Activated CD8-positive, alpha-beta memory T cell treated with anti-CD3 and anti-CD28 coated beads for 24 hours (primary cell): ENCODE data around the gene S100A5.
"Not testable (repeated sequence)": the region's sequence is repeated elsewhere in the genome, so short reads cannot be mapped to it uniquely, and the experiment has no call there.

ENCODE experiments used
- DNase-seq: peaks from one replicate; pipeline ENCODE4 v3.0.0-alpha.2; 2020

Gene S100A5

DNA sequence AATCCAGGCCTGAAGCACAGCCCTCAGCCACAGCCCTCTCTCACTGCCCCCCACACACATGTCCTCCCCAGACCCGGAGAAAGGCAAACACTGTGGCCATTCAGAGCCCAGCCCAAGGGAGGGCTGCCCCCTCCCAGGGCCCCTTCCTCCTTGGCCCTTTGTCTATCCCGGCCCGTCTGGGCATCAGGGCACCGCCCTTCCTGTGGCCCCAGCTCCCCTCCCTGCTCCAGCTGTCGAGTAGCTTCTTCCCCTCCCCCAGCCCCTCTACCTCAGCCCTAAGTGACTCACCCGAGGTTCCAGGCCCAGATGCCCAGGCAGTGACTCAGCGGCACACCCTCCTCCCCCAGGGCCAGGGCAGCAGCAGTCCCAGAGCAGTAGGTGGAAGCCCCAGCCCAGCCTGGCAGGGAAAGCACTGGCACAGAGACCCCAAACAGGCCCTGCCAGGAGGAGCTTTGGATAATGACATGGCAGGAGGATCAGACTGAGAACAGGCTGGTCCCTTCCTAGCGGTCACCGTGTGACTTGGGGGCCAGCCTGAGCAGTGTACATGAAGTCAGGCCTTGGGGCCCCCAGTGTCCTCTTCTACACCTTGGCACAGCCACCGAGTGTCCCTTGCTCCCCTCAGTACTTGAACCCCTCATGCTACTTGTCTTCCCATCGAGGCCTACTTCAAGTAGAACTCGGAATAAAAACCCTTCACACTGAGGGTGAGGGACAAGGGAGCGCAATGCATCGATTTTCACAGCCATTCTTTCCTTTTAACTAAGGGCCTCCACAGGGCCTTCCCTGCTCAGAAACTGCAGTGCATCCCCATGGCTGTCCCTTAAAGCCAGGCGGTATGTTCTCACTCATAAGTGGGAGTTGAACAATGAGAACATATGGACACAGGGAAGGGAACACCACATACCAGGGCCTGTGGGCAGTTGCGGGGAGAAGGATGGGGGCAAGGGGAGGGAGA lies 26.0 kb upstream of the S100A5 start:
- peak; percentile 90 for DNase-seq

DNA sequence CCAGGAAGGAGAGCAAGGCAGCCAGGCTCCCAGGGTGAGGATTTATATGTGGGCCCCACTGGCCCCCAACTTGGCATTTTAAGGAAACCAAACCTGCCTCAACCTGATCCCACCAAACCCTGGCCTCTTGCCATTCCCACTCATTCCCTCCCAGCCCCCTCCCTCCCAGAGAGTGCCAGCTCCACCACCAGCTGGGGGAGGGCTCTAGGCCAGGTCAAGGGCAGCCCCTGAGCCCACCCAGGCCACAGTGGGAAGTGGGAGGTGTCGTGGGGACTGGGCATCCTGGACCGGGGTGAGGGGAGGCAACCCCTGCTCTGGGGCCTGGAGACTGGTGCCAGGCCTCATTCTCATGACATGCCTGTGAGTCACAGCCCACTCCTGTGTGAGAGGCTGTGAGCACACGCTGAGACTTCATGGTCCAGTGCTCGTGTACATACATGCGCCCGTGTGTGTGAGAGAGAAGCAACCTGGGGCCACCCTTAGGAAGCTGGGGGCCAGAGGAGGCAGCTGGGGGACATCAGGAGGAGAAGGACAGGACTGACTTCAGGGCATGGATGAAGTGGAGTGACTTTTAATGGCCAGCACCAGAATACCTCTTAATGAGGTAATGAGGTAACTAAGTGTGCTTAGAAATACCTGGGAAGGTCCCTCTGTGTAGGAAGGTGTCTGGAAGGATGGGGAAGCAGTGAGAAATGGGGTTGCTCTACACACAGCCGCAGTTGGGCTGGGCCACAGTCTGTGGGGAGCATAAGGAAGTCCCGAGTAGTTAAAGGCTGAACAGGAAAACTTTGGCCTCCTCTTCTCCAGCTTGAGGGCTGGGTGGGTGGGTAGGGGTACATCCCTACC lies 25.0 kb upstream of the S100A5 start, which contains the start of gene S100A2:
Gene S100A2, minus strand, starts transcription at position 316 of the 846 bp plus-strand sequence. CDS start 1,967 bp downstream, outside the sequence.
- peak; percentile 71 for DNase-seq

DNA sequence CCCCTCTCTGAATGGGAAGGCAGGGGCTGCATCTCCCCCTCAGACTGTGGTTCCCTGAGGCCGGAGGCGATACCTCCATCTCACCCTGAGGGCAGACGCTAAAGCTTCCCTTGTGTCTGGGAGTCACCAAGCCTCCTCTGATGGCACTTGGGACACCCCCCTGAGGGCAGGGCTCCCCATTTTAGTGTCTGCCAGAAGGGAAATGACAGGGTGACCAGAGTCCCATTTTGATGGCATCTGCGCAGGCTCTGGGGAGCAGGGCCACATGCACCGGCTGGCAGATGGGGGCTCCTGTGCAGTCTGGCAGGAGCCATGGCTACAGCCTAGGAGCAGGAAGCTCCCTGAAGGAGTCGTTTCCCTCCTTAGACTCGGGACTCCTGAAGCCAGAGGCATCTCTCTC lies 23.3 kb upstream of the S100A5 start:
- no peak for DNase-seq

DNA sequence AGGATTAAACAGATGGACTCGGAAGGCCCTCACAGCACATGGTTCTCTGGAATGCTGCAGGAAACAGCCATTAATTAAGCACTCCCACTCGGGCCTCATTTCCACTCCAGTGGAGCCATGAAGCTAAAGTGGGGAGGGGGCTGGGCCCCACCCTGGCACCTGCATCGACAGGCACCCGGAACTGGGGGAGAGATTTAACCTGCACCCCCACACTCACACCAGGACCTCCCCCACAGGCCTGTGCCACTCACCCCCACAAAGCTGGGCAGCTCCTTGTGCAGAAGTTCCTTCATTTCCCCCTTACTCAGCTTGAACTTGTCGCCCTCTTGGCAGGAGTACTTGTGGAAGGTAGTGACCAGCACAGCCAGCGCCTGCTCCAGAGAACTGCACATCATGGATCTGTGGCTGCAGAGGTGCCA lies 22.8 kb upstream of the S100A5 start:
- DNase-seq: no peak

DNA sequence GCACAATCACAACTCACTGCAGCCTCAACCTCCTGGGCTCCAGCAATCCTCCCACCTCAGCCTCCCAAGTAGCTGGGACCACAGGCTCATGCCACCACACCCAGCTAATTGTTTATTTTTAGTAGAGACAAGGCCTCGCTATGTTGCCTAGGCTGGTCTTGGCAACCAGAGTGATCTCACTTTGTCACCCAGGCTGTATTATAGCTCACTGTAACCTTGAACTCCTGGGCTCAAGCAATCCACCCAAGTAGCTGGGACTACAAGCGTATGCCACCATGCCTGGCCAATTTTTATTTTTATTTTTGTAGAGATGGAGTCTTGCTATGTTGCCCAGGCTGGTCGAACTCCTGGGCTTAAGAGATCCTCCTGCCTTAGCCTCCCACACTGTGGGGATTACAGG lies 21.3 kb upstream of the S100A5 start:
- DNase-seq: not testable (repeated sequence)

DNA sequence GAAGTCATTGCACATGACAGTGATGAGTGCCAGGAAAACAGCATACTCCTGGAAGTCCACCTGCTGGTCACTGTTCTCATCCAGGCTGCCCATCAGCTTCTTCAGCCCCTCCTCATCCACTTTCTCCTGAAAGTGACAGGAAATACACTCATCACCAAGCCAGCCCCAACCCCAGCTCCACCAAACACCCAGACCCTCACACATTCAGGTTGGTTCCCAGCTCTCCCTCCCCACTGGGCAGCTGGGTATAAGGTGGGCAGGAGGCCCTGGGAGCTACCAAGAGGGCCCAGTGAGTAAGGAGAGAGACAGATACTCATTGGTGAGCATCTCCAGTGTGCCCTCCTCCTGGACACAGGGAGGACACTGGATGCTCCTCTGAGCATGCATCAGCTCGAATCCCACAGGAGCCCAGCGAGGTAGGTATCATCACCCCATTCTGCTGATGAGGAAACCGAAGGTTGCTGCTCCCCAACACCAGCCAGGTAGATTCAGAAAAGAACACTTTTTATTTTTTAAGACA lies 20.8 kb upstream of the S100A5 start:
- DNase-seq: no peak

DNA sequence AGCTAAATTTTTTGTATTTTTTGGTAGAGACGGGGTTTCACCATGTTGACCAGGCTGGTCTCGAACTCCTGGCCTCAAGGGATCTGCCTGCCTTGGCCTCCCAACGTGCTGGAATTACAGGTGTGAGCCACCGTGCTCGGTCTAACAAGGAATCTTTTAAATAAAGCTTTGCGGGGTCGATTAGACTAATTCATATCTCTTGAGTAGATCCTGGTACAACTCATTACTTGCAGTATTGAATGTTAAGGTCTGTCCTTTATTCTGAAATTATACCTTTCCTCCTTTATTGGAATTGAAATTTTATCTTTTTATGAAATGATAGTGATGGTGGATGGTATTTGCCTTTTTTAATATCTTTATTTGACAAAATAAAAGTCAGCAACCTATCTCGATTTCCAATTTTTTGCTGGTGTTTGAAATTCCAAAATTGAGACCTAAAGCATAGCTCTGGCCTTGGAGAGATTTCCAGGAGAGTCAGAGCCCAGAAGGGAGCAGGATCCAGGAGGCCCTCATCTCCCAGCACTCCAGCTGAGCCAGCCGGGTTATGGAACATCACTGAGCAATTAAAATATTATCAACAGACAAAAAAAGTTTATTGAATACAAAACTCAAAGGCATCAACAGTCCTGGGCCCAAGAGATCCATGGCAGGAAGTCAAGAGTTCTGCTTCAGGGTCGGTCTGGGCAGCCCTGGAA lies 20.2 kb upstream of the S100A5 start:
- no peak for DNase-seq

DNA sequence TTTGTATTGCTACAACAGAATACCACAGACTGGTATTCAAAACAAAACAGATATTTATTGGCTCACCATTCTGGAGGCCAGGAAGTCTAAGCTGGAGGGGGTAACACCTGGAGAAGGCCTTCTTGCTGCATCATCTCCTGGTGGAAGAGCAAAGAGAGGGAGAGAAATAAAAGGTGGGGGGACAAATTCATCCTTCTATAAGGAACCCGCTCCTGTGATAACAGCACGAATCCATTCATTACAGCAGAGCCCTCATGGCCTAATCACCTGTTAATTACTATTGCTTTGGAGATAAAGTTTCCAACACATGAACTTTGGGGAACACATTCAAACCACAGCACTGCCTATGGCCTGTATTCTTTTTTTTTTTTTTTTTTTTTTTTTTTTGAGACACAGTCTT lies 19.5 kb upstream of the S100A5 start:
- DNase-seq: no peak

DNA sequence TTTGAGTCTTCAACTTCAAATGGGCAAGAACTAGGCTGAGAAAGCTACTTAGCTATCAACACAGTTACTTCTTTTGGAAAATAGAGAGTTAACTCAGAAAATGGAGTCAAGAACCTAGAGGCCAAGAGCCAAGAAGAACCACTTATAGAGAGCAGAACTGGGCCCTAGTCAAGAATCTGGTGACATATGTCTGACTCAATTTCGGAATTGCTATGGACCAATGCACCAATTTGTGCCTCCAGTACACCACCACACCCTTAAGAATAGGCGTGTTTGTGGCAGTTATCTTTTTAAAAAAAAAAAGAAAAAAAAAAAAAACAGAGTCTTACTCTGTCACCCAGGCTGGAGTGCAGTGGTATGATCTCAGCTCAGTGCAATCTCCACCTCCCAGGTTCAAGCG lies 17.1 kb upstream of the S100A5 start:
- no peak for DNase-seq

DNA sequence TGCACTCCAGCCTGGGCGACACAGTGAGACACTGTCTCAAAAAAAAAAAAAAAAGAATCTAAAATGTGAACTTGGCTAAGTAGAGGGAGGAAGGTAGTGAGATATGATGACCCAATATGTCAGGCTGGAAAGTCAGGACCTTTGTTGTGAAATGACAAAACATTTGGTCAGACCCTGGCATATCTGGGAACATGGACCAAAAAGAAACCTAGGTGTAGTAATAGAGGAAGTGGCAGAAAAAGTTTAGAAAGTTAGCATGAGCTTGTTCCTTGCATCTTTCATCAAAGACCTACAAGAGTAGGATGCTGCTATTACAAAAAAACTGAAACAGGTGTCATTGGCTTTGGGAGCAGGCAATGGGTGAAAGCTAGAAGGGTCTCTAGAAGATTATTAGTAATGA lies 15.6 kb upstream of the S100A5 start:
- DNase-seq: no peak

DNA sequence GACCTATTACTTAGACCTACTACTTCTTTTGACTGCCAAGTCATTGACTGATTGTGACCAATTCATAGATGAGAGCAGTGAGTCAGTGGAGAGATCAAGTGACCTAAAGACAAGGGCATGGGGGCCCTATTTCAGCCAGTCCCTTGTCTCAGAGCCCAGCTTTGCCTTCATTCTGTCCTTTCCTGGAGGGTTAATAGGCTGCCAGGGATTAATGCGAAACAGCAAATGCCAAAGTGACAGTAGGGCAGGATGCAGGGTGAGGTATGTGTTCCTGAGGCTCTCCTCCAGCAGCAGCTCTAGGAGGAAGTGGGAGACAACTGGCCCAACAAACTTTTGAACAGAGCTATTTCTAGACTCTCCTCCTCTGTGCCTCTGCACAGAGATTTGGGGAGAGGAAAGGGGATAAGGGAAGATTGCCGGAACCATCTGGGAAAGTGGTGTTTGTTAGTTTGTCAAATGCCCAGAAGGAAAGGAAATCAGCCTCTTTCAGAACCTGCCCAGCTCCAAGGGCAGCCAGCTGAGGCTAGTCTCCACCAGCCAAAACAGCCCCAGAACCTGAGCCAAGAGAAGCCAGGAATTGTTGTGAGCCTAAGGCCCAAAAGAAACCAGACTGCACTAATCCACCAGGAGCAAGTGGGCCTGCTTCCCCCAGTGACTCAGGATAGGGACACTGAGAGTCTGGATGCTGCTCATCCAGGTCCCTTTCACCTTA lies 13.3 kb upstream of the S100A5 start:
- DNase-seq: no peak

DNA sequence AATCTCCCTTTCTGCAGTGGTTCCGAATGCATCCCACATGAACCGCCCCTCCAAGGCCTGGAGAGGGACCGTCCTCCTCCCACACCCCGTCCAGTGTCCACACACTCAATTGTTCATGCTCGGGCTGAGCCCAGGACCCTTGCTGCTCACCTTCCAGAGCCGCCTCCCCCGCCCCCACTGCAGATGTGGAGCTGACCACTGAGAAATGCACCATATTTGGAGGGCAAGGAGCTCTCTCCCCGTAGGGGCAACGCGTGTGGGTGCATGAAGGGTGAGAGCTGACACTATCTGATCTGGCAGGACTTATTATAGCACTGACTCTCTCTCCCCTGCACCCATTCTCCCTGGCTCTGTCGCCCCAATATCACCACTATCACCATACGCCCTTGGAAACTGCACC lies 12.4 kb upstream of the S100A5 start:
- DNase-seq: no peak

DNA sequence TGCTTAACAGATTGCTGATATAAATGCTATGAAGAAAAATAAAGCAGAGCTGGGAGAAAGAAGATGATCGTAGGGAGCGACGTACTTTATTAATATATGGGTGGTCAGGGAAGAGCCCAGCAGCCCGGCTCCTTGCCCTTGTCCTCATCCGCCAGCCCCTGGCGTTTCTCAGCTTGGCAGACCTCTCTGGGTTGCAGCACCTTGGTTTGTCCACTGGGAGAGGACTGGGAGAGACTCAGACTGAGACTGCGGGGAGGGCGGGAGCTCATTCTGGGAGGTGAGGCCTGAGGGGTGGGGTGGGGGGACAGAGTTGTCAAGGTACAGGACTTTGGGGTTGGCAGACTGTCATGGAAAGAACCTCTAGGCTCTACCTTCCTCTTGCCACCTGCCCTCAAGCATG lies 11.6 kb upstream of the S100A5 start:
- no peak for DNase-seq

DNA sequence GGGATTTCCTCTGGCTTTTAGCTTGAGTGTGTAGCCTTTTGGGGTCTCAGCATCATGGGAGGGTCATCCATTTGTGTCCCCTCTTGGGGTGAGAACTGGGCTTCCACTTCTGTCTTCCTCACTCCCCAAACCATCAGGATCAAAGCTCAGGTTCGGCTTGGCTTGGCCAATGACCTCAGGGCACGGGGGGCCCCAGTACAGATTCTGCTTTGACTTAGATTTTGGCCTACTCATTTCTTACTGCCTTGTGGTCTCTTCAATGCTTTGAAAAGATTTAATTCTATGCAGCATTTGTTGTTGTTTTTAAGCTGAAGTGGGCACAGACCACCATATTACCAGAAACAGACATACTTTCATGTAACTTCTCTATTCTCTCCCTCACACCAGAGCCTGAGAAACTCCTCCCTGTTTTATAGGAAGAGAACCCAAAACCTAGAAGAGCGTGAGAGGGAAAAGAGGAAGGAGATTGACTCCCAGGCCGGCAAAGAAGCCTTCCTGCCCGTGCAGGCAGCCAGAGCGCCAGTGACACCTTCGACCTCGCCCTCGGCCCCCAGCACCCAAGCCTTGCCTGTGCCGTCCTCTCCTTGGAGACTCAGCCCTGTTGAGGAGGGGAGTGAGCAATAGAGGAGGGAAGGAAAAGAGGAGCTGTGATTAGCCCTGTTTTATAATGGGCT lies 10.2 kb upstream of the S100A5 start:
- no peak for DNase-seq

DNA sequence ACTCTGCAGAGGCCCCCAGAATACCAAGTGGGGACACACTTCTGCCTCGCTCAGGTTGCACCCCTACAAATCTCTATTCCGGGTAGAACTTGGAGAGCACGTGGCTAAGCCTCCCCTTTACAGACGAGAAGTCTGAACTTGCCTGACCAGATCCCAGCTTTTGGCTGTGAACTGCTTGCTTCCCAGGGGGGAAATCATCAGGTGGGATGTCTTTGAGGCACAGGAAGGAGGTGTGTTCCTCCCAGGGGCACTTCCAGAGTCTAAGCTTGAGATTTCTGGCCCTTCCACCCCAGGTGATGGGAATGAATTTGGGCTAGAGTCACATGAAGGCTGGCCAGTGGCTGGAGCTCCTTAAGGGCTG lies 9.6 kb upstream of the S100A5 start:
- DNase-seq: no peak

DNA sequence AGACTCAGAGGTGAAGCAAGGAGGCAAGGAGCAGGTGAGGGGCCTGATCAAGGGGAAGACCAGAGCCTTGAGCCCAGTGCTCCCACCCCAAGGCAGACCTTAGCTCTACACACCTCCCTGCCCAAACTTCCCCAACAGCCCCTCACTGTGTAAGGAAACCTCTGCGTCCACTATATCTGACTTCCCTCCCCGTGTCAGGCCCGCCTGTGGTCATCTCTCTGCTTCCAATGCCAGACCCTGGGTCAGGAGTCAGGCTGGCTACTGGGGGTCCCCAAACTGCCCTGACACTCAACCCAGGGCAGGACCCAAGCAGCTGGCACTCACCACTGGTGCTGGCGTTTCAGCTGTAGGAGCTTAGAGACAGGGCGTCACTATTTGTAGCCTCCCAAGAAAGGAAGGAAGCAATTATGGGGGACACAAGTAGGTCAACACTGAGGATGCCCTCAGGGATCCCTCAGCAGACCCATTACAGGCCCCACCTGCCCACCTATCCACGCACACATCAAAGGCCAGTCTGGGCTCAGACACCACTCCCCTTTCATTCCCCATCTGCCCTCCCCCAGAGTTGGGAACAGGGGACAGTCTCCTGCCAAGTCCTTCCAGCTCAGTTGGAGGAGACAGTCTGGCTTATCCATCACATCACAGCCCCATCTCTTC lies 9.1 kb upstream of the S100A5 start:
- no peak for DNase-seq

DNA sequence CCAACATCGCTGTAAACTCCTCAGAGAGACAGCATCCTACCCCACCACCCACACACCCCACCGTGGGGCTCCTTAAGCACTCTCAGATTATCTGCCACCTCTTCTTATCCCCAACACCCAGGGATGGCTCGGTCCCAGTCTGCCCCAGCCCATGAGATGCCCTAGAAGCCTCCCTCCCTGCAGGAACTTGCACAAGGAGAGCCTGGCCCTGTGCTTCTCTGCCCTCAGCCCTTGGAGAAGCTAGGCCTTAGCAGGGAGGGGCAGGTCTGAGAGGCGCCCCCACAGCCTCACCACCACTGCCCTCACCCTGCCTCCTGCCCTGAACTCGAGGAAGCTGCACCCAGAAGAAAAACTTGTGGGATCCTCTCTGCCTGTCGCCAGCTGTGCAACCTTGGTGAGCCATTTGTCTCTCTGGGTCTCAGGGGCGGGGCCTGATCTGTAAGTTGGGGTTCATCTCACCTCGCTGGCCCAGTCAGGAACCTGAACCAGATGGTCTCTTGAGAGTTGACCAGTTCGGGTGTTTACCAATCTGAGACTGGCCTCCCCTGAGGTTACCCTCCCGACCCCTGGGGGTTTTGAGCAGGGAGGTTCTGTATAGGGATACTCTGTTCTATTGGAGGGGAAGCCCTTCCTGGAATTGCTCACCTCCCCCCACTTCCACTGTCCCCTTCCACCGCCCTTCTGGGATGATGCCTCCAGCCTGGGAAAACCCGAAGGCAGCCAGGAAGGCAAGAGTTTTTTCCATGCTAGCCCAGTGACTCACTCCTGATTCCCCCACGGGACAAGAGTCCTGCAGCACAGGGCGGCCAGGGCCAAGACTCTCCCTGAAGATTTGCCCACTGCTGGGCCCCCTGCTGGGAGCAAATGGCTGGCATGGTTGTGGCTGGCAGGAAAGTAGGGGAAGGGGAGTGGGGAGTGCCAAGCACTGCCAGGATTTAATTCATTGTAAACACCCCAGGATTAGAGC lies 8.3 kb upstream of the S100A5 start, which contains the start of gene S100A3:
Gene S100A3, minus strand, starts transcription at position 537 of the 967 bp plus-strand sequence. CDS start 773 bp downstream, outside the sequence.
- no peak for DNase-seq

DNA sequence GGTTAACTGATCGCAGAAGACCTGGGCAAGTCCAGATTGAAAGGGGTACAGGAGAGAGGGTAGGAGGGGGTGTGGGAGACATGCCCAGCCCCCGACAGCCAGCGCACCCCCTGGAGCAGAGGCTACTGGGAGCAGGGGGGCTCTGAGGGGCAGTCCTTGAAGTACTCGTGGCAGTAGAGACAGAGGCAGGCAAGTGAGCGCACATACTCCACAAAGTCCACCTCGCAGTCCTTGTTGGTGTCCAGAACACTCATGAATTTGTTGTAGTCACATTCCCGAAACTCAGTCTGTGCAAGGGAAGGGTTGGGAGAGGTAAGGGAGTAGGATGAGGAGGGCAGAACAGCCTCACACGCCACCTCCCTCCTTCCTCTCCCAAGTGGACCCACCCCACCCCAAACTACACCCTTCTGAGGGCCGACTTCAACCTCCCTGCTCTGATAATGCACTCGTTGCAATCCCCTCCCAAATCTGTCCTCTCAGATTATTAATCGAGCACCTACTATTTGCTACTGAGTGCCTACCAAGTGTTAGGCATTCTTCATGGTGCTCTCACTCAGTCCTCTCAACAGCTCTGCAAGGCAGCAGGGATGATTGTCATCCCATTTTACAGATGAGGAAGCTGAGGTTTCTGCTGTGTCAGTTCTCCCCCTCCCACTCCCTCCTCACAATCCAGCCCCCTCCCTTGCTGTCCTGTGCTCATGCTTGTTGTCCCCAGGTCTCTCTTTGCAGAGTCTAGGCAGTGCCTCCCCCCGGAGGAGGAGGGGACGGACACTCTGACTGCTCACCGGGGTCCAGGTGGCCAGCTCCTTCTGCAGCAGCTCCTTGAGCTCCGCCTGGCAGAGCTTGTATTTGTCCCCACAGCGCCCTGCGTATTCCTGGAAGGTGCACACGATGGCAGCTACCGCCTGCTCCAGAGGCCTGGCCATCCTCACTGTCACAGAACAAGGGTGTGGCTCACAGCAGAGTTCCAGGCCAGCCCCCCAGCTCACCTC lies 7.1 kb upstream of the S100A5 start:
- DNase-seq: no peak
